Superior temporal gyrus (tissue), 1 donor: ENCODE results near the gene ROBO2.

Experiments
- DNase-seq: peaks from one replicate; pipeline ENCODE4 v3.0.0-alpha.2; 2016; ENCODE audit errors: extremely low spot score

Gene ROBO2

GRCh38 chr3:77102951-77103769, 63.3 kb downstream of the ROBO2 start:
- no peak for DNase-seq

GRCh38 chr3:77122652-77123051, 82.8 kb downstream of the ROBO2 start:
- no peak for DNase-seq

GRCh38 chr3:77125966-77126365, 86.1 kb downstream of the ROBO2 start:
- no peak for DNase-seq

- DNase-seq, result no peak
These were observed 94.9 kb downstream of the ROBO2 start for GRCh38 chr3:77134769-77135168.

GRCh38 chr3:77137559-77137958, 97.7 kb downstream of the ROBO2 start:
- no peak for DNase-seq

GRCh38 chr3:77139624-77140023, 99.7 kb downstream of the ROBO2 start:
- no peak for DNase-seq

GRCh38 chr3:77141423-77141822, 101.5 kb downstream of the ROBO2 start:
- DNase-seq, result no peak

GRCh38 chr3:77142578-77142977, 102.7 kb downstream of the ROBO2 start:
- DNase-seq, result no peak

- DNase-seq, result no peak
These were observed 106.1 kb downstream of the ROBO2 start for GRCh38 chr3:77146004-77146403.

- no peak for DNase-seq
These were observed 108.1 kb downstream of the ROBO2 start for GRCh38 chr3:77147836-77148578.

GRCh38 chr3:77149382-77149781, 109.5 kb downstream of the ROBO2 start:
- DNase-seq, result no peak

- DNase-seq, result no peak
These were observed 110.1 kb downstream of the ROBO2 start for GRCh38 chr3:77150028-77150427.

GRCh38 chr3:77150759-77151158, 110.9 kb downstream of the ROBO2 start:
- no peak for DNase-seq

- no peak for DNase-seq
These were observed 119.1 kb downstream of the ROBO2 start for GRCh38 chr3:77158730-77159581.

GRCh38 chr3:77160931-77161497, 121.1 kb downstream of the ROBO2 start:
- no peak for DNase-seq

- DNase-seq, result no peak
These were observed 129.9 kb downstream of the ROBO2 start for GRCh38 chr3:77169823-77170222.

- DNase-seq, result no peak
These were observed 131.1 kb downstream of the ROBO2 start for GRCh38 chr3:77171026-77171425.

- DNase-seq, result no peak
These were observed 139.9 kb downstream of the ROBO2 start for GRCh38 chr3:77179762-77180161.

GRCh38 chr3:77182341-77182740, 142.4 kb downstream of the ROBO2 start:
- DNase-seq, result no peak

- no peak for DNase-seq
These were observed 146.4 kb downstream of the ROBO2 start for GRCh38 chr3:77186319-77186718.

GRCh38 chr3:77186728-77187127, 146.8 kb downstream of the ROBO2 start:
- DNase-seq, result no peak

GRCh38 chr3:77188210-77188609, 148.3 kb downstream of the ROBO2 start:
- no peak for DNase-seq
